Astrocyte of the spinal cord (primary cell): ENCODE results near the gene RYR3.

Source experiments
- DNase-seq: peaks from one replicate; pipeline ENCODE4 v3.0.0; 2011; ENCODE audit warnings: low read depth, low spot score
- H3K4me3 ChIP-seq: 2 replicates; pipeline ENCODE4 v1.5.1; 2011; ENCODE audit warnings: low read depth, mild to moderate bottlenecking, low read length, moderate library complexity
- in situ Hi-C: cut with HindIII; loops from 2 replicates; pipeline ENCODE4 v1.10.0; 2017; ENCODE audit warnings: low sequenced_read_pairs
- TF ChIP-seq, protein P1 (sequence below): IDR thresholded peaks from 2 replicates; pipeline ENCODE4 v1.5.1; 2012; ENCODE audit warnings: low read depth, mild to moderate bottlenecking, low read length, inconsistent platforms

The RYR3 gene

DNA sequence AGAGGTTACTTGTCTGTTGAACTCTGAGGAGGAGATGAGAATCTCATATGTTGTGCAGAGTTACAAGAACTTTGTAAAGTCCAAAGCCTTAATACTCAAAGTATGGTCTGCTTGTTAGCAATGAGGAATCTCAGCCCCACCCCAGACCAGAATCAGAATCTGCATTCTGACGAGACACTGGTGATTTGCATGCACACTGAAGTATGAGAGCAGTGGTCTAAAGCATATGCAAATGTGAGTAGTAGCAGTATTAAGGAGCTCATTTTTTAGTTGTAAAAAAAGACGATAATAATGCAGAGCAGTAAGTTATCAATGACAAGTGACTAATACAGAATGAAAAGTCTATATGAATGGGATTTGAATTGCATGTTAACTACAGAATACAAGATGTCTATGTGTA is 327.7 kb downstream of the RYR3 start:
- in situ Hi-C loops = no loop called here
- H3K4me3 ChIP-seq = no peak overlapping the region
- DNase-seq = no peak
- TF ChIP-seq, protein P1, sequence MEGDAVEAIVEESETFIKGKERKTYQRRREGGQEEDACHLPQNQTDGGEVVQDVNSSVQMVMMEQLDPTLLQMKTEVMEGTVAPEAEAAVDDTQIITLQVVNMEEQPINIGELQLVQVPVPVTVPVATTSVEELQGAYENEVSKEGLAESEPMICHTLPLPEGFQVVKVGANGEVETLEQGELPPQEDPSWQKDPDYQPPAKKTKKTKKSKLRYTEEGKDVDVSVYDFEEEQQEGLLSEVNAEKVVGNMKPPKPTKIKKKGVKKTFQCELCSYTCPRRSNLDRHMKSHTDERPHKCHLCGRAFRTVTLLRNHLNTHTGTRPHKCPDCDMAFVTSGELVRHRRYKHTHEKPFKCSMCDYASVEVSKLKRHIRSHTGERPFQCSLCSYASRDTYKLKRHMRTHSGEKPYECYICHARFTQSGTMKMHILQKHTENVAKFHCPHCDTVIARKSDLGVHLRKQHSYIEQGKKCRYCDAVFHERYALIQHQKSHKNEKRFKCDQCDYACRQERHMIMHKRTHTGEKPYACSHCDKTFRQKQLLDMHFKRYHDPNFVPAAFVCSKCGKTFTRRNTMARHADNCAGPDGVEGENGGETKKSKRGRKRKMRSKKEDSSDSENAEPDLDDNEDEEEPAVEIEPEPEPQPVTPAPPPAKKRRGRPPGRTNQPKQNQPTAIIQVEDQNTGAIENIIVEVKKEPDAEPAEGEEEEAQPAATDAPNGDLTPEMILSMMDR = no peak

DNA sequence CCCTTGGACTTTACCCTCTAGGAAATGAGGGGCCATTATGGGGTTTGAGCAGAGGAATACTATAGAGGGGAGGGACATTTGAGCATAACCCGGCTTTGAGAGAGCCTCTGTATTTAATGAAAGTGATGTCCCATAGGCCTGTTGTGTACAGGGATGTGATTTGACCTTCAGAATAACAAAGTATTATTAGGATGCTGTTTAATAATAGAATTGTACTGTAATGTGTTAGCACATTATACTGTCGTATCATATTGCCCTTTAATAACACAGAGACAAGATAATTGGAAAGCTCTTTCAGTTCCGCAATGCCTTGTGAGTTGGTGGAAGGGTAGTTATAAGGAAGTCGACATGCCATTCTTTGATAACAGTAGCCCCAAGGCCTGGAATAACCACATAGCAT is 328.3 kb downstream of the RYR3 start:
- in situ Hi-C loops = no loop called here
- no peak overlapping the region for H3K4me3 ChIP-seq
- TF ChIP-seq, protein P1 = no peak
- no peak for DNase-seq

DNA sequence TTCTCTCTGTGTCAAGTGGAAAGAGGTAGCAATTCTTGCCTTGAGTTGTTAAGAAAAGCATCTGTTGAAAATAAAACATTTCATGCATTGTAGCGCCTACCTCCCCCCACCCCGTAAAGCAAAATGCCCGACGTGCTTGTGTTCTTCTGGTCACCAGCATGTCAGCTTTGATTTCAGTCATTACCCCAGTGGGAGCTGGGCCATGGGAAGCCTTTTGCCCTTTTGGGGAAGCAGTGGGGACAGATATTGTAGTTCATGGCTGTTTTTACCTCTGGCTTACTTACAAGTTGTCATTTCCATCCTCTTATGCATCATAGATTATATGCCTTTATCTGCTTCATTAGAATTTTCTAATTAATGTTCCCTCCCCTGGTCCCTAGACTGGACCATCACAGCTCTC is 328.7 kb downstream of the RYR3 start:
- TF ChIP-seq, protein P1 = no peak
- in situ Hi-C loops = no loop called here
- H3K4me3 ChIP-seq = no peak overlapping the region
- no peak for DNase-seq

DNA sequence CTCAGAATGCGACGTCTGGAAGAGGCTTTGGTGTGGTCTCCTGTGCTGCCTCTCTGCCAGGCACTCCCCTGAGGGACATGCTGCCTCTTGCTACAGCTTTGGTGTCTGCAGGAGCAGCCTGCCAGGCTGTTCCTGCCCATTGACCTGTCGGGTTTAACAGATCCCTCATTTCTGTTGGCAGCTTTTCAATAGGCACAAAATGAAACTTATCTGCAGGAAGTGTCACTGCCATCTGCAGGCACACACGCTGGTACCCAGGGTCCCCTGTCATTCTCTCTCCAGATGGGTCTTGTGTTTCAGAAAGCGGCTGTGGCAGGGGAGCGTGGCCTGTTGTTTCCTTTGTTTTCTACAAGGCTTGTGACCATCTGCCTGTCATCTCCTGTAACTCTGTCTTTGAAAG is 329.2 kb downstream of the RYR3 start:
- TF ChIP-seq, protein P1 = no peak
- no peak overlapping the region for H3K4me3 ChIP-seq
- in situ Hi-C loops = no loop called here
- no peak for DNase-seq

DNA sequence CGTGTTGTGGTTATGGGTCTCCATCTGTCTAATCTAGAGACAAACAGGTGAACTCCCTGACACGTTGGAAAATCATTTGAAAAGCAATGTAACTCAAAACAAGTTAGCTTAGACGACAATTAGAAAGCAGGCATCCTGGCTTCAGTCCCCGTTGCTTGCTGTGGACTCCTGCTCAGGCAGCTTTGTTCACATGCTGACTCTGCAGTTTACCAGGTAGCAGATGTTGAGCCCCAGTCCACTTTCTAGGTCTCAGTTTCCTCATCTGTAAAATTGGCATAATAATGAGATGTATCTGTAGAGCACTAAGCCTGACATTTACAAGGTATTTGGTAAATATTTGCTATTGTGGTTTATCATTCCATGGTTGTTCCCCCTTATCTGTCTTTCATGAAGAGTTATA is 330.3 kb downstream of the RYR3 start:
- TF ChIP-seq, protein P1 = no peak
- in situ Hi-C loops = no loop called here
- no peak overlapping the region for H3K4me3 ChIP-seq
- no peak for DNase-seq

DNA sequence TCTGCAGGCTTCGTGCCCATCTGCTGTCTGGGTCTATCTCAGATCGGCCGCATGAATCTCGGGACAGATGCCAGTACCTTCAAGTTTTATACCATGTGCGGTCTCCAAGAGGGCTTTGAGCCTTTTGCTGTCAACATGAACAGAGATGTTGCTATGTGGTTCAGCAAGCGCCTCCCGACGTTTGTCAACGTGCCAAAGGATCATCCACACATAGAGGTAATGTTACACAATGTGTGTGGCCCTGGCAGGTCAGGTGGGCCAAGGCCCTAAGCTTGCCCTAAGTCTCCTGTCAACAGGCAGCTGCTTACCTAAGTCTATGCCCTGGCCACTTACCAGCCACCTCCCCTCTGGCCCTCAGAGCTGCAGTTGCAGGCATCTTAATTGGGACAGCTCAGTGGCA is 333.5 kb downstream of the RYR3 start:
- no peak overlapping the region for H3K4me3 ChIP-seq
- TF ChIP-seq, protein P1 = no peak
- no peak for DNase-seq
- in situ Hi-C loops = no loop called here

DNA sequence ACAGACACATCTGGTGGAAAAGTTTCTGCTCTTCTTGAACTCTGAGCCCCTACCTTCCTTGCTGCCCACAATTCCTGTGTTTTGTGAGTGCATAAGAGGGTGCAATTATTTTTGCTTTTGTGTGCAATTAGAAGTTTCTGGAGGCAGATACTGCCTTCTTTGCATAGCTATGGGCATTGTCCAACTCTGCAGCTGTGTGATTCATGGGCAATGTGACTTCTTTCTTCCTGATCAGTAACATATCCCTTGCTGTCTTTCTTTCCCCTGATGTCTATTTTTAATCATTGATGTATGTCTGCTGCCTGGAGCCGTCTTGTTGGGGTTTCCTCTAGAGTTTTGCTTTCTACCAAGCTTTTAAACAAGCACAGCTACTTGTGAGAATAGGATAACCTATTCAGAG is 336.0 kb downstream of the RYR3 start:
- in situ Hi-C loops = no loop called here
- H3K4me3 ChIP-seq = no peak overlapping the region
- DNase-seq = no peak
- TF ChIP-seq, protein P1 = no peak
